Choroid plexus epithelial cell (primary cell): ENCODE data around the gene B4GALT1.

ENCODE experiments used
- DNase-seq: peaks from one replicate; pipeline ENCODE4 v3.0.0-alpha.2; 2010; ENCODE audit warnings: low read depth
- H3K4me3 ChIP-seq: 2 replicates; pipeline ENCODE4 v1.5.1; 2011; ENCODE audit warnings: low read depth, mild to moderate bottlenecking, control low read depth, low read length, moderate library complexity
- TF ChIP-seq, protein P1 (sequence below): conservative IDR thresholded peaks from 2 replicates; pipeline ENCODE4 v1.5.1; 2011; ENCODE audit warnings: low read depth, mild to moderate bottlenecking, control low read depth, inconsistent platforms, low read length, moderate library complexity

Gene B4GALT1

DNA sequence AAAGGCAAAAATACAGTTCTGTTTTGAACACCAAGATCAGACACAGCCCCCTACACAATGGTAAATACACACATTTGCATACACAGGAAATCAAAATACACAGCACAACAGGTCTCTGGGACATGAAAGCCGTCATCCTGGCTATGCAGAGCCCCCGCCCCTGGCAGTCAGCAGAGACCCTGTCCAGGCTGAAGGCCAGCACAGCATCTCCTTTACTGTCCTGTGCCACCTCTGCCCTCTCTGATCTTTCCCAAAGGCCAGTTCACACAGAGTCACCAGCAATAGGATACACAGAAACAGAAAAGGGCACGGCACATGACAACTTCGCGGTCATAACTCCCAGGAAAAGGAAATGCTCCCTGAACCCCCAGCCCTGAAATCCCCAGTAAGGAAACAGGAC lies 56.5 kb downstream of the B4GALT1 start:
- no peak overlapping the region for H3K4me3 ChIP-seq
- TF ChIP-seq, protein P1, sequence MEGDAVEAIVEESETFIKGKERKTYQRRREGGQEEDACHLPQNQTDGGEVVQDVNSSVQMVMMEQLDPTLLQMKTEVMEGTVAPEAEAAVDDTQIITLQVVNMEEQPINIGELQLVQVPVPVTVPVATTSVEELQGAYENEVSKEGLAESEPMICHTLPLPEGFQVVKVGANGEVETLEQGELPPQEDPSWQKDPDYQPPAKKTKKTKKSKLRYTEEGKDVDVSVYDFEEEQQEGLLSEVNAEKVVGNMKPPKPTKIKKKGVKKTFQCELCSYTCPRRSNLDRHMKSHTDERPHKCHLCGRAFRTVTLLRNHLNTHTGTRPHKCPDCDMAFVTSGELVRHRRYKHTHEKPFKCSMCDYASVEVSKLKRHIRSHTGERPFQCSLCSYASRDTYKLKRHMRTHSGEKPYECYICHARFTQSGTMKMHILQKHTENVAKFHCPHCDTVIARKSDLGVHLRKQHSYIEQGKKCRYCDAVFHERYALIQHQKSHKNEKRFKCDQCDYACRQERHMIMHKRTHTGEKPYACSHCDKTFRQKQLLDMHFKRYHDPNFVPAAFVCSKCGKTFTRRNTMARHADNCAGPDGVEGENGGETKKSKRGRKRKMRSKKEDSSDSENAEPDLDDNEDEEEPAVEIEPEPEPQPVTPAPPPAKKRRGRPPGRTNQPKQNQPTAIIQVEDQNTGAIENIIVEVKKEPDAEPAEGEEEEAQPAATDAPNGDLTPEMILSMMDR: no peak
- no peak for DNase-seq

DNA sequence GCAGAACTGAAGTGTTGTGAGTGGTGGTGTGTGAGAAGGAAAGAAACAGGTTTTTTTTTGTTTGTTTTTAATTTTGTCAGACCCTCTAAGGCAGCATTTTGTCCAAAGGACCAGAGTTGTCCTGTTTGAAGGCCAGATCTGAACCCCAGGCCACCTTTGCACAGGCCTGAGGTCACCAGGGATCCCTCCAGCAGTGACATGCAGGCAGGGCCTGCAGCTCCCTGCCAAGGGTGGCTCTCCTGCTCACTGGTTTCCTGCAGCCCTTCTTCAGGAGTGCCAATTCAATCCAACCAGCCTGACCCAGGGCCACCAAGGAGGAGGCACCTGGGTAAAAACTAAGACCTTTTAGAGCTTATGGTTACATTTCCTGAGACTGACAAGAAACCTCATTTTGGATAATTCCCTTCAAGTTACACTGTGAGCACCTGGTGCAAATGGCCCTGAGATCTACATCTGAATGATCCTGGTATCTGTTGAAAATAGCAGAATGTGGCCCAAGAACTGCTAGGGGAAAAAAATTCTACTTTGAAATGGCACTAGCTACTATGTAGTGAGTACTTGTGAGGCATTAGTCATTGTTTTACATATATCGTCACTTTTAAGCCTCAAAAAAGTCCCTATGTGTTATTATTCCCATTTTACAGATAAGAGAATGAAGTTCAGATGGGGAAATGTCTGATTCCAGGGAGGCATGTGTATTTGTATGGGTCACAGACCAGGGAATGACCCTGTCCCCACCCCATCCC lies 57.1 kb downstream of the B4GALT1 start:
- TF ChIP-seq, protein P1: no peak
- no peak overlapping the region for H3K4me3 ChIP-seq
- no peak for DNase-seq

DNA sequence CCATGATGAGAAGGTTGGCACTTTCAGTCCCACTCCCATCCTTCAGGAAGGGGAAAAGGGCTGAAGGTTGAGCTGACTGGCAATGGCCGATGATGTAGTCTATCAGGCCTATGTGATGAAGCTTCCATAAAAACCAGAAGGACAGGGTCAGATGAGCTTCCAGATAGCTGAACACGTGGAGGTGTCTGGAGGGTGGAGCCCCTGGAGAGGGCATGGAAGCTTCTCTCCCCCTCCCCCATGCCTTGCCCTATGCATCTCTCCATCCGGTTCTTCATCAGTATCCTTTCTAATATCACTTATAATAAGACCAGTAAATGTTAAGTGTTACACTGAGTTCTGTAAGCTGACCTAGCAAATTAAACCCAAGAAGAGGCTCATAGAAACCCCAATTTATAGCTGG lies 58.0 kb downstream of the B4GALT1 start:
- DNase-seq: no peak
- TF ChIP-seq, protein P1: no peak
- no peak overlapping the region for H3K4me3 ChIP-seq

DNA sequence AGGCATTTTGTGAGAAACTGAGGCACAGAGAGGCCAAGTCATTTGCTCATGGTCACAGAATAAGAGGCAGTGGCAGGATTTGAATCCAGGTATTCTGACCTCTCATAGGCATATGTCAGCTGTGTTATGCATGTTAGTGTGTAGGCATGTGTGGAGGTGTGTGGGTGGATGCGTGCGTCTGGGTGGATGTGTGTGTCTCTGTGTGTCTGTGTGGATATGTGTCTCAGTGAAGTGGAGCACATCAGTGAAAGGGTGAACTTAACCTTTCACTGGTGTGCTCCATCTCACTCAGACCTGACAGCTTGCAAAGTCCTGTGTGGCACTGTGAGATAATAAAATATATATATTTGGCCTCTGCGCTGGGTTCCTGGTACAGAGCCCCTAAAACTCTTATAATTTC lies 58.7 kb downstream of the B4GALT1 start:
- no peak overlapping the region for H3K4me3 ChIP-seq
- TF ChIP-seq, protein P1: no peak
- DNase-seq: no peak

DNA sequence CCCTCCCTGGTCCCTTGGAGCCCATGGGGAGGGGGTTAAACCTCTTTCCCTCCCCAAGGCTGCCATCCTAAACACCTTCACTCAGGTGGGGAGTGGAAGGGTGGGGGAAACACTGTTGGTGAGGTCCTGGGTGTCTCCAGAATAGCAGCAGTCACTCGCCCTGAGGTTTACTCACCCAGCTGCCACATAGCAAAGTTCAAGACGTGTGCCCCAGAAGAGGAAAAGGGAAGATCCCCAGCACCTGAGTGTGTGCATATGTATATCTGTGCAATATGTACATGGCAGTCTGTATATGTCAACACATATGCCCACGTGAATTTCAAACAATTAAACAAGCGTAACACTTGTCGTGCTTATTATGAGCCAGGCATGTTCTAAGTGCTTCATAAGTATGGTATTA lies 59.4 kb downstream of the B4GALT1 start:
- TF ChIP-seq, protein P1: no peak
- no peak overlapping the region for H3K4me3 ChIP-seq
- DNase-seq: no peak

- TF ChIP-seq, protein P1: no peak
- no peak overlapping the region for H3K4me3 ChIP-seq
- DNase-seq: peak; percentile 68
Measured at GRCh38 chr9:33106827-33107621, 60.1 kb downstream of the B4GALT1 start.

DNA sequence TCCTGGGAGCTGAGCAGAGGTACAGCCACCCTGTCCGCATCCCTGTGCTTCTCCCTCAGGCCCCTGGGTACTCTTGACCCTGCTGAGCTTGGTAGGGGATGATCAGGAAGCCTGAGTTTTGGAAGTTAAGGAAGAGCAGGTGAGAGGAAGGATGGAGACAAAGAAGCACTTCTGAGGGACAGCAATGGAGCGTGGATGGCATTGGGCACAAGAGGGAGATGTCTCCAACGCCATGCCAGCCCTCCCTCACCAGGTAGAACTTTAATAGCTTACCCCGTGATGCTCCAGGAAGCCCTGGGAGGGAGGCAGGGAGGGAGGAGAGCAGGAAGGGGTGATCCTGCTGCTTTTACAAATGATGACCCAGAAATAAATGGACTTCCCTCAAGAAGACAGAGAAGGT lies 60.8 kb downstream of the B4GALT1 start:
- H3K4me3 ChIP-seq: no peak overlapping the region
- no peak for DNase-seq
- TF ChIP-seq, protein P1: no peak
